GM19372 (cell line): ENCODE data around the gene DET1.
"Not testable (repeated sequence)": the region's sequence is repeated elsewhere in the genome, so short reads cannot be mapped to it uniquely, and the experiment has no call there.

Source experiments
- ATAC-seq: cut with Tn5 transposase; IDR thresholded peaks from one replicate; pipeline ENCODE4 v1.9.1; 2021; ENCODE audit warnings: mild to moderate bottlenecking, low read depth, moderate library complexity; ENCODE audit not compliant: unreplicated experiment

DET1 gene

GRCh38 chr15:88546248-88547129 lies at the start of gene DET1:
Gene DET1 (minus strand): TSS chr15:88546681. CDS start chr15:88531705, 14,976 bp downstream.
- peak; percentile 97 for ATAC-seq

- no peak for ATAC-seq
Measured at GRCh38 chr15:88591384-88591783, 44.9 kb upstream of the DET1 start.

- ATAC-seq, result no peak
Measured at GRCh38 chr15:88590759-88591158, 44.3 kb upstream of the DET1 start.

- no peak for ATAC-seq
Measured at GRCh38 chr15:88586401-88587162, 40.1 kb upstream of the DET1 start.

- no peak for ATAC-seq
Measured at GRCh38 chr15:88580532-88580931, 34.1 kb upstream of the DET1 start.

- ATAC-seq, result no peak
Measured at GRCh38 chr15:88579322-88579721, 32.8 kb upstream of the DET1 start.

- ATAC-seq, result no peak
Measured at GRCh38 chr15:88574655-88575054, 28.2 kb upstream of the DET1 start.

- no peak for ATAC-seq
Measured at GRCh38 chr15:88574077-88574476, 27.6 kb upstream of the DET1 start.

- ATAC-seq, result no peak
Measured at GRCh38 chr15:88571852-88572259, 25.4 kb upstream of the DET1 start.

GRCh38 chr15:88571153-88571851 lies 24.8 kb upstream of the DET1 start:
- ATAC-seq, result no peak

- no peak for ATAC-seq
Measured at GRCh38 chr15:88568589-88568988, 22.1 kb upstream of the DET1 start.

GRCh38 chr15:88564741-88565140 lies 18.3 kb upstream of the DET1 start:
- no peak for ATAC-seq

- no peak for ATAC-seq
Measured at GRCh38 chr15:88563638-88564037, 17.2 kb upstream of the DET1 start.

GRCh38 chr15:88559565-88559964 lies 13.1 kb upstream of the DET1 start:
- not testable (repeated sequence) for ATAC-seq

GRCh38 chr15:88558026-88558425 lies 11.5 kb upstream of the DET1 start:
- ATAC-seq, result not testable (repeated sequence)

GRCh38 chr15:88548009-88548408 lies 1.5 kb upstream of the DET1 start:
- ATAC-seq, result not testable (repeated sequence)

GRCh38 chr15:88545578-88546247 lies 768 bp downstream of the DET1 start:
- ATAC-seq, result not testable (repeated sequence)

GRCh38 chr15:88543065-88543776 lies 3.3 kb downstream of the DET1 start:
- ATAC-seq, result no peak

GRCh38 chr15:88542342-88542733 lies 4.1 kb downstream of the DET1 start:
- no peak for ATAC-seq
